C1 segment of cervical spinal cord (tissue), 14 donors: Measurements from ENCODE around the gene GPC6.
"Not testable (repeated sequence)": the region's sequence is repeated elsewhere in the genome, so short reads cannot be mapped to it uniquely, and the experiment has no call there.

Experiments used
- DNase-seq, 14 donors: peaks; one replicate each; lab custom pipeline; 2025; lab: John Stamatoyannopoulos, UW

Gene GPC6

GRCh38 chr13:93425411-93425810 is 198.8 kb downstream of the GPC6 start:
- no peak for DNase-seq

- DNase-seq: no peak
Measured at GRCh38 chr13:93430381-93430780, 203.8 kb downstream of the GPC6 start.

GRCh38 chr13:93435651-93436050 is 209.0 kb downstream of the GPC6 start:
- DNase-seq: no peak

- no peak for DNase-seq
Measured at GRCh38 chr13:93437081-93437480, 210.5 kb downstream of the GPC6 start.

GRCh38 chr13:93446238-93446637 is 219.6 kb downstream of the GPC6 start:
- no peak for DNase-seq

- no peak for DNase-seq
Measured at GRCh38 chr13:93450191-93450621, 223.6 kb downstream of the GPC6 start.

DNA sequence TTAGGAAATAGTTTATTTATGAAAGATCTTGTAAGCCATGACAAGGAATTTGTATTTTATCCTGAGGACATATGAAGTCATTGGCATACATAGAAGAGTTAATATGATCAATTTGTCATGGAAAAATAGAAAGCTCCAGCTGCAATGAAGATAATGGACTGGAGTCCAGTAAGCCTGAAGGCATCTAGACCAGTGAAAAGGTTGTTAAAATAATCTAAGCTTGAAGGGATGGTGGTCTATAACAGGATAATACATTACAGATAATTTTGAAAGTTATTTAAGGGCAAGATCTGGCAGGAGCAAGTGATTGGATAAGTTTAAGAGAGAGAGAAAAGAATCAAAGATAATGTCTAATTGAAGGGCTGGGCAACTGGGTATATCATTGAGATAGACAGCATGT is 224.2 kb downstream of the GPC6 start:
- DNase-seq: no peak

- not testable (repeated sequence) for DNase-seq
Measured at GRCh38 chr13:93454676-93455235, 228.1 kb downstream of the GPC6 start.

GRCh38 chr13:93455861-93456260 is 229.3 kb downstream of the GPC6 start:
- DNase-seq: no peak

- DNase-seq: no peak
Measured at GRCh38 chr13:93460005-93460404, 233.4 kb downstream of the GPC6 start.

DNA sequence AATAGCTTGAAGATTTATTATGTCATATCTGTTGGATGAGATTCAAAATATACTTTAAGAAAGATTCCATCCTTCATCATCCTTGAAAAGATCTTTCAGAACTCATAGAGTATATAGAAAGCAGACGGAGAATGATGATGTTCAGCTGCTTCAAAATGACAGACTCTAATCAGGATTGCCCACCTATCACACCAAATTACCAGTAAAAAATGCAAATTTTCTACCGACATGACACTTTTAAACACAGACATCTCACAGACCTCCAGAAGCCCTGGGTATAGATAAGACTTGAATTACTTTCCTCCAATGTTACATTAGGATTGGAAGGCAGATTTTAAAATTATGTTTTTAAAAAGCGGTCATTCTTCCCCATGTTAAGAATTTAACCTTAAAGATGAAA is 235.5 kb downstream of the GPC6 start:
- no peak for DNase-seq

DNA sequence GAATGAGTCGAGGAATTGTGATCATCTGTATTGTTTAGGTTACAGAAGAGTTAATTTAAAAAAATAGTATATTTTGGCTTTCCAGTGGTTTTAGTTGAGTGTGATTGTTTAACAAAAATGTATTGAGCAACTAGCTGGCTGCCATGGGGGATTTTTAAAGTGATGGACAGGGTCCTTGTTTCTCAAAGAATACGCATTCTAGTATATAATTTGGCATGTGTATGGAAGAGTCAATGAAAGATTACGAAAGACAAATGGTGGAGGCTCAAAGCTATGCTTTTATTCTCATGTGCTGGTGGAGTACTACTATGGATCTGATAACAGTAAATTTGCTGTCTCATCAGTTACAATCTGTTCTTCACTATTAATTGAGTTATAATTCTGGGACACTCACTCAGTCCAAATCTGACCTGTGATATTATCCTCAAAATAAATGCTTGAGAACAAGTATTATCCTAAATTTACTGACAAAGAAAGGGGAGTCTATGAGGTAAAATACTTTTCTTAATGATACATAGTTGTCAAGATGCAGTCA is 240.0 kb downstream of the GPC6 start:
- DNase-seq: no peak

DNA sequence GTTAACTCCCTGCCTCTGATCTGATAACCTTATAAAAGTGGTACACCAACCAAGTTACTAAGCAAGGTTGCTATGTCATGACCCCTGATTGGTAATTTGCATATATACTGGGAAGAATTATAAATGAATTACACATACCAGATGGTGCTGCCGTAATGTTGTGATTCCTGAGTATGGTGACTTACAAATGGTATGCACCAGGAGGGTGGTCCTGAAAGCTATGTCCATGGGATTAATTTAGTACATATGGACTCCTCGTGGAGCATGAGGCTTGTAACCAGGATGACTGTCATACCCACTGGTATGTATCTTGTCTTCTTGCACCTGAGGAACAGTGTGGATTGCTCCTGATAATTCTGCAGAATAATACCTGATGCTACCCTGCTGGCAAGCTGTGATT is 240.6 kb downstream of the GPC6 start:
- no peak for DNase-seq

GRCh38 chr13:93468433-93468832 is 241.8 kb downstream of the GPC6 start:
- DNase-seq: no peak

- no peak for DNase-seq
Measured at GRCh38 chr13:93472296-93472695, 245.7 kb downstream of the GPC6 start.

DNA sequence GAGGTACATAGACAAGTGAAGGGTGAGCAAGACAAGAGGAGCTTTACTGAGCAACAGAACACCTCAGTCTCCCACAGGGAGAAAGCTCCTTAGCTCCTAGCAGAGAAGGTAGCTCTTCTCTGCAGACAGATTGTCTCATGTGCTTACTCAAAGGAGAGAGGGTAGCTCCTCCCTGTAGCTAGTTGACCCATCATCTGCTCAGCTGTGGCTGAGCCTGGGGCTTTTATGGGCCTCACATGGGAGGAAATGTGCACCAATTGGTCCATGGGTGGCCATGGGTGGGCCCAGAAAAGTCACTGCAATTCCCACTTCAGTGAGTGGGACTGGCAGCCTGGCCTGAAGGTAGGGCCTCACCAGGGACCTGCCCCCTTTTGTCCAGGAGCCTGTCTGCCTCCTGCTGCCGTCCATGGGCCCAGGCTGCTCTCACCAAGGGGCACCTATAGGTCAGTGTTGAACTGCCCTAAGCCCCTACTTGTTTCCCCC is 246.2 kb downstream of the GPC6 start:
- no peak for DNase-seq

- DNase-seq: no peak
Measured at GRCh38 chr13:93473441-93474270, 247.0 kb downstream of the GPC6 start.

GRCh38 chr13:93476175-93476574 is 249.6 kb downstream of the GPC6 start:
- no peak for DNase-seq

DNA sequence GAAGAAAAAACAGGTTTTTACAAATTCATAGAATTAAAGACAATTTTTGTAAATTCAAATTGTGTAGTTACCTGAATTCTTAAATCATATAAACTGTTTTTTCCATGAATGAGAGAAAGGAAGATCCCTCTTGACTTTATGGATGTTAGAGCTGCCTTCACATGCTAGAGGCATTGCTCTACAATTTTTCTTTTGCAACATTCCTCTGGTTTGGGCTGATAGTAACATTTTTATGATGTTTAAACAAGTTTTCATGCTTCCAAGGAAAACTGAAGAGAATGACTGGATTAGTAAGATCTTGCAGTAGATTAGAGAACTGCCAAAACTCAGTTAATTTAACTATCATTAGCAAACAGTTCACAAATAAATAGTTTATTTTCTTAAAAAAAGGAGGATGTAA is 250.6 kb downstream of the GPC6 start:
- no peak for DNase-seq

DNA sequence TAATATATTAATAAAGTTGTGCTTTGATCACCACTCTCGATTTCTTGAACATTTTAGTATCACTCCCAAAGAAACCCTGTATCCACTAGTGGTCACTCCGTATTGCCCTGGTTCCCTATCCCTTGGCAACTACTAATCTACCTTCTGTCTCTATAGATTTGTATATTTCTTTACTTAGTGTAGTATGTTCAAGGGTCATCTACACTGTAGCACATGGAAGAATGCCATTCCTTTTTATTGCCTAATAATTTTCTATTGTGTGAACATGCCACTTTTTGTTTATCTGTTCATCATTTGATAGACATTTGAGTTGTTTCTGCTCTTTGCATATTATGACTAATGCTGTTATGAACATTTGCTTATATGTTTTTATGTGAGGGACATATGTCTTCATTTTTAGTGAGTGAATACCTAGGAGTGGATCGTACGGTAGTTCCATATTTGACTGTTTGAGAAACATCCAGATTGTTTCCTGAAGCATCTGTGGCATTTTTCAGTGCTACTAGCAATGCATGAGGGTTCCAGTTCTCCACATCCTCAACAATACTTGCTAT is 254.0 kb downstream of the GPC6 start:
- no peak for DNase-seq

DNA sequence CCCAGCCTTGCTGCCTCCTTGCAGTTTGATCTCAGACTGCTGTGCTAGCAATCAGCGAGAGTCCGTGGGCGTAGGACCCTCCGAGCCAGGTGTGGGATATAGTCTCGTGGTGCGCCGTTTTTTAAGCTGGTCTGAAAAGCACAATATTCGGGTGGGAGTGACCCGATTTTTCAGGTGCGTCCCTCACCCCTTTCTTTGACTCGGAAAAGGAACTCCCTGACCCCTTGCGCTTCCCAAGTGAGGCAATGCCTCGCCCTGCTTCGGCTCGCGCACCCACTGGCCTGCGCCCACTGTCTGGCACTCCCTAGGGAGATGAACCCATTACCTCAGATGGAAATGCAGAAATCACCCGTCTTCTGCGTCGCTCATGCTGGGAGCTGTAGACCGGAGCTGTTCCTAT is 269.5 kb downstream of the GPC6 start:
- DNase-seq: not testable (repeated sequence)

GRCh38 chr13:93496985-93497673 is 270.5 kb downstream of the GPC6 start:
- DNase-seq: no peak
